Testis (tissue), 3 donors: ENCODE measurements around the gene FLRT3. TPM values are rescaled to one million over a fixed set of nuclear protein-coding genes. Genes with fewer than 3 reads are reported as not detected.

Experiments used
- DNase-seq: peaks from one replicate; pipeline ENCODE4 v3.0.0-alpha.2; 2019
- H3K27ac ChIP-seq, 2 donors: fragments of 200-600 bp; sonication (generic); one replicate each; pipeline ENCODE4 v1.5.1; 2019
- H3K27me3 ChIP-seq: fragments of 200-600 bp; sonication (generic); one replicate; pipeline ENCODE4 v1.5.1; 2019
- H3K36me3 ChIP-seq: fragments of 200-600 bp; sonication (generic); one replicate; pipeline ENCODE4 v1.5.1; 2017; ENCODE audit warnings: low read depth; ENCODE audit errors: missing control alignments
- H3K4me1 ChIP-seq: fragments of 200-600 bp; sonication (generic); one replicate; pipeline ENCODE4 v1.5.1; 2019
- H3K4me3 ChIP-seq, 2 donors: fragments of 200-600 bp; sonication (generic); one replicate each; pipeline ENCODE4 v1.5.1; 2017 to 2019
- H3K9me3 ChIP-seq: fragments of 200-600 bp; sonication (generic); one replicate; pipeline ENCODE4 v1.5.1; 2017
- POLR2A ChIP-seq: fragments of 450-650 bp; IDR thresholded peaks from one replicate; pipeline ENCODE4 v1.6.1; 2017; ENCODE audit warnings: antibody characterized with exemption, mild to moderate bottlenecking, moderate library complexity
- WGBS, 2 donors: methylation state at CpG; one replicate each; pipeline ENCODE4 v1.1.5; 2018; 5-methylcytosine and 5-hydroxymethylcytosine counted together
- intact Hi-C: fragments of 100-400 bp; cut with DNase I; formaldehyde crosslinking; loops from one replicate; pipeline ENCODE4 v1.15.1; 2023; ENCODE audit warnings: low total_unique reads
- polyA plus RNA-seq: library from polyadenylated mRNA; stranded (reverse); fragments of 350-450 nt; fragmentation: Illumina TruSeq; extraction: RNeasy Lipid Tissue Mini Kit (QIAGEN cat#74804); gene quantifications from one replicate; pipeline ENCODE4 v1.2.3, GENCODE V29; 2014; ENCODE audit warnings: low read depth, low replicate concordance; ENCODE audit not compliant: insufficient read depth
- total RNA-seq, 2 donors: library from RNA; depleted of rRNA; stranded (reverse); fragments of >200 nt; gene quantifications; one replicate each; pipeline ENCODE4 v1.2.3, GENCODE V29; 2016
- TF ChIP-seq, protein P1 (sequence below), 3 experiments: fragments of 450-650 bp in 2 of 3; fragments of 200-600 bp in 1 of 3; sonication (generic) in 1 of 3; IDR thresholded peaks; one replicate each; pipeline ENCODE4 v1.5.1; 2016 to 2019; ENCODE audit warnings: antibody characterized with exemption in 3 of 3, mild to moderate bottlenecking in 2 of 3, moderate library complexity in 1 of 3

The FLRT3 gene
- total and polyA plus RNA-seq, 3 donors from 2014 or later = 3.0 to 12.3 (median 11.6) TPM

DNA sequence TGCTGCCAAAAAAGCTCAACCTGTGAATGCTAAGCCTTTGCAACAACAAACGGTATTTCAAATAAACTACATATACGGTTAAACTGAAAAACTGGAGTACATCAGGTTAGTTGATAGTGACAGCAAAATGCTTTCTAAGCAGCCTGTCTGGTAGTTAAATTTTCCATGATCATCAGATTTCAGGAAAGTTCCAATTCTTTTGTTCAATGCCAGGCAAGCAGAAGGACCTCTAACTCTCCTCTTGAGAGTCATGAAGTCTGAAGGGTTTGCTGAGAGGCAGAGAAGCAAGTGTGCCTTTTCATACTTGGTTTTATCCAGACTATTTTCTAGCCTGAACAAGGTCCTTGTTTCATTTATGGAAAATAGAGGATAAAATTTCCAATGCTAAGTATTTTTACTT, 4.5 kb downstream of the FLRT3 start:
- intact Hi-C loops = no loop called here
- no peaks in the 10 kb centered on the region for H3K27me3 ChIP-seq
- TF ChIP-seq POLR2A = no peak
- TF ChIP-seq, protein P1, sequence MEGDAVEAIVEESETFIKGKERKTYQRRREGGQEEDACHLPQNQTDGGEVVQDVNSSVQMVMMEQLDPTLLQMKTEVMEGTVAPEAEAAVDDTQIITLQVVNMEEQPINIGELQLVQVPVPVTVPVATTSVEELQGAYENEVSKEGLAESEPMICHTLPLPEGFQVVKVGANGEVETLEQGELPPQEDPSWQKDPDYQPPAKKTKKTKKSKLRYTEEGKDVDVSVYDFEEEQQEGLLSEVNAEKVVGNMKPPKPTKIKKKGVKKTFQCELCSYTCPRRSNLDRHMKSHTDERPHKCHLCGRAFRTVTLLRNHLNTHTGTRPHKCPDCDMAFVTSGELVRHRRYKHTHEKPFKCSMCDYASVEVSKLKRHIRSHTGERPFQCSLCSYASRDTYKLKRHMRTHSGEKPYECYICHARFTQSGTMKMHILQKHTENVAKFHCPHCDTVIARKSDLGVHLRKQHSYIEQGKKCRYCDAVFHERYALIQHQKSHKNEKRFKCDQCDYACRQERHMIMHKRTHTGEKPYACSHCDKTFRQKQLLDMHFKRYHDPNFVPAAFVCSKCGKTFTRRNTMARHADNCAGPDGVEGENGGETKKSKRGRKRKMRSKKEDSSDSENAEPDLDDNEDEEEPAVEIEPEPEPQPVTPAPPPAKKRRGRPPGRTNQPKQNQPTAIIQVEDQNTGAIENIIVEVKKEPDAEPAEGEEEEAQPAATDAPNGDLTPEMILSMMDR (IDR thresholded peaks at IDR 0.05) = no peak
- no peaks in the 10 kb centered on the region for H3K4me1 ChIP-seq
- no peak for DNase-seq
- no peak overlapping the region for H3K27ac ChIP-seq
- no peaks in the 10 kb centered on the region for H3K36me3 ChIP-seq
- 84 to 97% methylated on average over 2 of the region's 2 CpGs for WGBS, 2 donors
- no peak overlapping the region for H3K4me3 ChIP-seq
- no peaks in the 10 kb centered on the region for H3K9me3 ChIP-seq

DNA sequence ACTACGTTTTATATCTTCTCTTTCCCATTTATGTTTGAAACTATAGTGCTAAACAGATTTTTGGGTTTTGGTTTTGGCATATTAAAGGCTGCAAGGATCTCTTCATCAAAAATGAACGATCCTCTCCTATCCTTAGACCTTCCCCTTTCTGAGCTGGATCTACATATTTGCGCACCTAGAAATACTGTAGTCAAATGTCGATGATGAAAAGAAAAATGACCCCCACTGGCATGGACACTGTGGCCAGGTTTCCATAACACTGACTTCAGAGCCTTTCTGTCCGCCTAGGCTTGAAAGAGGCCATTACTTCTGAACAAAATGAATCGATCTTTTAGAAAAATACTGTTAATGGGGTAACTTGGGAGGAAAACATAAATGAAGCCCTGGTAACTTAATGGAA, 5.8 kb downstream of the FLRT3 start:
- H3K27ac ChIP-seq = no peak overlapping the region
- WGBS, 2 donors = 95 to 97% methylated on average over 6 of the region's 6 CpGs
- H3K9me3 ChIP-seq = no peaks in the 10 kb centered on the region
- intact Hi-C loops = no loop called here
- H3K36me3 ChIP-seq = no peaks in the 10 kb centered on the region
- DNase-seq = no peak
- no peaks in the 10 kb centered on the region for H3K27me3 ChIP-seq
- H3K4me3 ChIP-seq = no peak overlapping the region
- TF ChIP-seq, protein P1 (IDR thresholded peaks at IDR 0.05) = no peak
- no peak for TF ChIP-seq POLR2A
- H3K4me1 ChIP-seq = no peaks in the 10 kb centered on the region

DNA sequence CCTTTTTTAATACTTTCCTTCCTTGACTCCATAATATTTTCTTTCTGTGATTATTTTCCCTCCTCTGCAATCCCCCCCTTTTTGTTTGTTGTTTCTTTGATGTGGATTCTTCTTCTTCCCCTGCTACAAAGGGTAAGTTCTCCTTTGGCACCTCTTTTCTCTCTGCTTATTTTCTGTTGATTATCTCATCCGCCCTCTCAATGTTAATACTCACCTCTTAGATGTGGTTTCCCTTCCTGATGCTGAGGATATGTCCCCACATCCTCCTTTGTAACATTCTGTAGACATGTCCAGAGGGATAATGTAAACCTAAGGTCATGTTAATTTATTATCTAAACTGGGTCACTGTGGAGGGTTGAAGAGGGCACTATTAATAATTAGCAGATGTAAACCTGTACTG, 17.7 kb downstream of the FLRT3 start:
- 89 to 92% methylated on average over 1 of the region's 1 CpG for WGBS, 2 donors
- Histone ChIP-seq H3K27ac (no peak overlapping the region), H3K4me1 (no peaks in the 10 kb centered on the region), H3K36me3 (no peaks in the 10 kb centered on the region), H3K27me3 (no peaks in the 10 kb centered on the region), H3K4me3 (no peak overlapping the region), H3K9me3 (no peaks in the 10 kb centered on the region)
- no peak for DNase-seq
- intact Hi-C loops = no loop called here
- TF ChIP-seq POLR2A = no peak
- TF ChIP-seq, protein P1 (IDR thresholded peaks at IDR 0.05) = no peak

DNA sequence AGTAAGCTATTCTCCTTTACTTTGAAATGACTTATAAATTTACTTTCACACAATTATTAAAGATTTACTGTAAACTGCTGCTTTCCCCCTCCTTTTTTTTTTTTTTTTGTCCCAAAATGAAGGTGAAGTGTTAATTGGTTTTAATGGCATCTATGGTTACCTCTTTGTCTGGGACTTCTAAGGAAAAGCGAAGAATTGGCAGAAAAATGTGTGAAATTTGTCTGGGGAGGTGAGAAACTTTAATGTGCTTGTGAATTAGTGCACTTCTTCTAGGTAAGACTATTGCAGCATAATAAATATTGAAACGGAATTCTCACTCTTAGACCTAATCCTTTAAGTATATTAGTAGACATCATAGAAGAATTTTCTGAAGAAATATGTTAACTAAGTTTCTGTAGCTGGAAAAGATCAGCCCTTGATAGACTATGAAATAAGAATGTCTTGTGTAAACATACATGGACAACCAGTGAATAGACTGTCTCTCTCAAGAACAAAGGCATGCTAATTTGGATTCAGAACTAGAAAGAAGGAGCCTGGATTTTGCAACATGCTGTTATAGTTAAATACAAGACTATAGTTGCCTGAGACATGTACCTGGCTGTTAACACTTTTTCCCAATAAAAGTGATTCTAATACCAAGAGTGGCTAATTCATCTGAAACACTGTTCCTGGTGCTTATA, 23.9 kb downstream of the FLRT3 start:
- WGBS, 2 donors = 88 to 89% methylated on average over 2 of the region's 2 CpGs
- no peak for TF ChIP-seq POLR2A
- TF ChIP-seq, protein P1 (IDR thresholded peaks at IDR 0.05) = no peak
- DNase-seq = no peak
- Histone ChIP-seq H3K4me3 (no peak overlapping the region), H3K4me1 (no peaks in the 10 kb centered on the region), H3K9me3 (no peaks in the 10 kb centered on the region), H3K27ac (no peak overlapping the region), H3K36me3 (no peaks in the 10 kb centered on the region), H3K27me3 (no peaks in the 10 kb centered on the region)
- intact Hi-C loops = no loop called here

DNA sequence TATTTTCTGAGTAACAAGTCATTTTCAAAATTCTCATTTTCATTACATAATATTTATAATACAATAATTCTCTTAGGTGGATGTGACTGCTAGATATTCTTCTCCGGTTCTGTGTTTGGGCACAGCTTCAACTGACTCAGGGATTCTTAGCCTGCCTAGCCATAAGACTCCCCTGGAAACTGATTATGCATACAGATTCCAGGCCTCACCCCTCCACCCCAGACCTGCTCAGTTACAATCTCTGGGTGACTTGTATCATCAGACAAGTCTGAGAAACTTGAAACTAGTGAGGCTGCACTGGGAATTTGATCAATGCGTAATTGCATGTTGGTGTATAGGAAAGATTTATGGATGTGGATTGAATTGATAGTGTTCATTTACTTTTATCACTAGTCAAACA, 25.4 kb downstream of the FLRT3 start:
- Histone ChIP-seq H3K36me3 (no peaks in the 10 kb centered on the region), H3K4me1 (no peaks in the 10 kb centered on the region), H3K4me3 (no peak overlapping the region), H3K27me3 (no peaks in the 10 kb centered on the region), H3K9me3 (no peaks in the 10 kb centered on the region), H3K27ac (no peak overlapping the region)
- no peak for DNase-seq
- WGBS, 2 donors = 97 to 99% methylated on average over 2 of the region's 2 CpGs
- TF ChIP-seq POLR2A = no peak
- TF ChIP-seq, protein P1 (IDR thresholded peaks at IDR 0.05) = no peak
- intact Hi-C loops = no loop called here
